GM12892 (cell line): ENCODE results near the gene PHLPP1.

ENCODE experiments used
- POLR2A ChIP-seq: IDR thresholded peaks from 2 replicates; pipeline ENCODE4 v1.6.1; 2011; ENCODE audit warnings: low read depth, low read length, control low read depth
- TAF1 ChIP-seq: IDR thresholded peaks from 2 replicates; pipeline ENCODE4 v1.6.1; 2011; ENCODE audit warnings: low read depth, mild to moderate bottlenecking, control low read depth, low read length, borderline replicate concordance

DNA sequence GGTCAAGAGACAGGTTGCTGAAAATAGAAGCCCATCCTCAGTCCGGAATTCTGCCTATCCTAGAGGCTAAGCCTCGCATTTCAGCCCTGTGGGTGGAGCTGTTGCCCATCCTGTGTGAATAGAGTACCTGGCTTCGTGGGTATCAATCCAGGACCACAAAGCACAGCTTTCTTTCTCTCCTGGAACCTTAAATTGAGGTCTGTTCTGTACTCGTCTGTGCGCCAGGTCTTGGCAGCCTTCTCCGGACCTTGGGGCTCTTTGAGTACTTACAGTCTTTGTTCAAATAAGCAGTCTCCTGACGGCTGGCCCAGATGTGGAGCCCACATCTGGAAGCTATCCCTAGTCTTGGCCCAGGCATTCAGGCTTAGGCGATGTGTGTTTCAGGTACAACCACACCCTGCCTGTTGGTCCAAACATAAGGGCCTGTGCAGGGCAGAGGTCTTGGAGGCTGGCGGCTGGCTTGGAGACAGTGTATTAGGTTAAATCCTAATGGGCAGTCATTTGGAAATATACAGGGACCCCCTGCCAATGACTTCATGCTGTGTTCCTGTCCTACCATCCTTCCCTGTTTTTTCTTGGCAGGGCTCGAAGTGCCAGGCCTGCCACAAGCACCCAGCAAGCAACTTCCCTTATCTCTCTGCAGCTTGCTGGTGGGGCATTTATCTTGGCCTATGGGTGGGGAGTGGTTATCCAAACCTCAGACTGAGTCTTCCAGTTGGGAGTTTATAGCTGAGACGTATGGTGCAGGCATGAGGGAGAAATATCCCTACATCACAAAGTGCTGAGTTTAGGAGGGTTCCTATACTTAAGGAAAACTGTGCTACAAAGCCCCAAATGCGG lies 310.1 kb downstream of the PHLPP1 start:
- no peak for TF ChIP-seq POLR2A
- TF ChIP-seq TAF1 = no peak
